ENCODE measurements around the gene BACH2.

DNA sequence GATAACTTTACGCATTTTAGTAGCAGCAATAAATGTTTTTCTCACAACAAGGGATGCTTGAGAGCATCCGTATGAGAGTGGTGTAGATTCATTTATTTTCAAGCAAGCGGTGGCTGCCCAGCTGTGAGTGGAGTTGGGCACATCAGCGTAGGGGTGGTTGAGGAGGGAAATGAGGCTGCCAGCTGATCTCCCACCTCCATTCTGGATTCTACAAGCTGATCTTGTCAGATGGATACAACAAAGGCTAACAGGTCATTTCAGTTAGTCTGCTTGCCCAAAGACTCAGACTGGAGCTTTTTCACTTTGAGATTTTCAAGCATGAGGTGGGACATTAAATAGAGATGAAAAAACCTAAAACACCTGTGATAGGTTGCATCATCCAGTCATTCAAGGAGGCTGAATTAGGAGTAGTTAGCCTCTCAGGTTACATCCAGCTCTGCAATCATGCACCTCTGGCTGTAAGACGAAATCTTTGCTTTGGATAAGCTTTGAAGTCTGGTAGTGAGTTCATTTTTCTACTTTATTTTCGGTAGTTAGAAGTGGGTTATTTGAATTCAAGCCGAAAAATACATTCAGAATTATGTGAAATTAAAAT lies 1.9 kb upstream of the BACH2 start:
- TF ChIP-seq POLR2A (IDR thresholded peaks at IDR 0.05; ENCODE audit: low read depth, low read length) (no peak), POLR2AphosphoS5 (IDR thresholded peaks at IDR 0.05; ENCODE audit: low read depth, low read length) (no peak), TAF1 (IDR thresholded peaks at IDR 0.05; ENCODE audit: borderline replicate concordance, low read depth, low read length) (no peak)

Measured in GM12892 (cell line).